Omental fat pad (tissue), 4 donors: ENCODE data around the gene EPHB2. TPM values are rescaled to one million over a fixed set of nuclear protein-coding genes. Genes with fewer than 3 reads are reported as not detected.

Experiments used
- ATAC-seq: fragments of 150-250 bp; one replicate; pipeline ENCODE4 v1.9.1; 2016; ENCODE audit warnings: mild to moderate bottlenecking, moderate library complexity; ENCODE audit not compliant: low FRiP score
- DNase-seq: peaks from one replicate; pipeline ENCODE4 v3.0.0-alpha.2; 2019; ENCODE audit warnings: low spot score
- total RNA-seq, 4 donors: library from RNA; depleted of rRNA; stranded (reverse); fragments of >200 nt; gene quantifications; one replicate each; pipeline ENCODE4 v1.1.0, GENCODE V29; 2016
- TF ChIP-seq, protein P1 (sequence below), 3 donors: fragments of 450-650 bp; IDR thresholded peaks; one replicate each; pipeline ENCODE4 v1.5.1; 2016 to 2017; ENCODE audit warnings: antibody characterized with exemption in 3 of 3, mild to moderate bottlenecking in 3 of 3, moderate library complexity in 2 of 3

Gene EPHB2
- total RNA-seq, 4 donors from 2014 or later, result 3.5 to 5.5 (median 4.7) TPM

DNA sequence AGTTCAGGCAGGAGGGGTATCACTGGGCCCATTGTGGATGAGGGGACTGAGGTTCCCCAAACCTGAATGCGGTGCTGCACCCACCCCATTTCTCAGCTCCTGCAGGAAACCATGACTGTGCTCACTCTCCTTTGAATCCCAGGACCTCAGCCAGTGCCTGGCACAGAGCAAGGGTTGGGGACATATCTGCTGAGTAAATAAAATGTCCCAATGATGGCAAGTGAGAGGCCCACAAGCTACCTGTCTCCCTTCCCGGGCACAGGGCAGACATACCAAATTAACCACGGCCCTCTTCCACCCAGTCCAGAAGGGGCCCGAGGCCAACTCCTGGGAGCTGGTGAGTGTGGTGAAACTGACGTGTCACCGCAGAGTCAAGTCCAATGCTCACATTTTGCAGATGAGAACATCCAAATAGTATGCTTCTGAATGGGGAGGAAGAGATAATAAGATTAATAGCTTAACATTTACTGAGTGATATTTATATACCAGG, 97.6 kb downstream of the EPHB2 start:
- TF ChIP-seq, protein P1, sequence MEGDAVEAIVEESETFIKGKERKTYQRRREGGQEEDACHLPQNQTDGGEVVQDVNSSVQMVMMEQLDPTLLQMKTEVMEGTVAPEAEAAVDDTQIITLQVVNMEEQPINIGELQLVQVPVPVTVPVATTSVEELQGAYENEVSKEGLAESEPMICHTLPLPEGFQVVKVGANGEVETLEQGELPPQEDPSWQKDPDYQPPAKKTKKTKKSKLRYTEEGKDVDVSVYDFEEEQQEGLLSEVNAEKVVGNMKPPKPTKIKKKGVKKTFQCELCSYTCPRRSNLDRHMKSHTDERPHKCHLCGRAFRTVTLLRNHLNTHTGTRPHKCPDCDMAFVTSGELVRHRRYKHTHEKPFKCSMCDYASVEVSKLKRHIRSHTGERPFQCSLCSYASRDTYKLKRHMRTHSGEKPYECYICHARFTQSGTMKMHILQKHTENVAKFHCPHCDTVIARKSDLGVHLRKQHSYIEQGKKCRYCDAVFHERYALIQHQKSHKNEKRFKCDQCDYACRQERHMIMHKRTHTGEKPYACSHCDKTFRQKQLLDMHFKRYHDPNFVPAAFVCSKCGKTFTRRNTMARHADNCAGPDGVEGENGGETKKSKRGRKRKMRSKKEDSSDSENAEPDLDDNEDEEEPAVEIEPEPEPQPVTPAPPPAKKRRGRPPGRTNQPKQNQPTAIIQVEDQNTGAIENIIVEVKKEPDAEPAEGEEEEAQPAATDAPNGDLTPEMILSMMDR (IDR thresholded peaks at IDR 0.05), result no peak
- ATAC-seq, result no peak

GRCh38 chr1:22808676-22809483, 98.2 kb downstream of the EPHB2 start:
- TF ChIP-seq, protein P1 (IDR thresholded peaks at IDR 0.05), result no peak
- DNase-seq (no peak), ATAC-seq (no peak)

More for the DNA sequence above, 97.6 kb downstream of the EPHB2 start:
- DNase-seq, result no peak

GRCh38 chr1:22809783-22810182, 99.1 kb downstream of the EPHB2 start:
- no peak for ATAC-seq
- TF ChIP-seq, protein P1 (IDR thresholded peaks at IDR 0.05), result no peak
- DNase-seq, result no peak

GRCh38 chr1:22810378-22810777, 99.7 kb downstream of the EPHB2 start:
- DNase-seq (no peak), ATAC-seq (no peak)
- TF ChIP-seq, protein P1 (IDR thresholded peaks at IDR 0.05), result no peak

DNA sequence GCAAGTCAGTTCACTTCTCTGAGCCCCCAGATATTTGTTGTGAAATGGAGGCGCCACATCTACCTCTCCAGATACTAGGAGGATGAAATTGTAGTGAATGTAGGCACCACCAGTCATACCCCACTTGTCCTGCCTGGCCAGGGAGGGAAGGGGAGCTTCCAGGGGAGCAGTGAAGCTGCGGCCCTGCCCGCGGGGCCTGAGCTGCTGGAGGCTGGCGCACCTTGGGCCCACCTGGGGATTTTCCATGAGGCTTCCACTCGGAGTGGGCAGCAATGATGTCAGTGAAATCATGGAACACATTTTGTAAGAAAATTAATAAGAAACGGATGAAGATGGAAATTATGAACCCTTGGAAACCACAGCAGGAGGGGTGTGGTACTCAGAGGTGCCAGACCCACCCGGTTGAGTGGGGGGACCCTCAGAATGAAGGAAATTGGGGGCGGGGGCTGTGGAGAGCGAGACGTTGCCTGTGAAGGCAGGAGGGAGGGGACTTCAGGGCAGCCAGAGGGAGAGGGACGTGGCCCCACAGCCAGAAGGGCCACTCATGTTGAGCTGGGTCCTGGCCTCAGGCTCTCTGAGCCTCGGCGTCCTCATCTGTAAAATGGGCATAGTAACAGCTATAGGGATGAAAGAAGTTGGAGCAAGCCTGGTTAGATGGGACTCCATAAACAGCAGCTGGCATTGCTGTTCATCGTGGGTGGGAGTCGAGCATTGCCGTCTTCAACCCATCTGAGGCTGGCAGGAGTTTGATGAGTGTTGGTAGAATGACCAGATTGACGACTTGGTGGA, 101.6 kb downstream of the EPHB2 start:
- DNase-seq, result no peak
- TF ChIP-seq, protein P1 (IDR thresholded peaks at IDR 0.05), result no peak

GRCh38 chr1:22812993-22813790, 102.6 kb downstream of the EPHB2 start:
- no peak for DNase-seq
- ATAC-seq, result no peak
- TF ChIP-seq, protein P1 (IDR thresholded peaks at IDR 0.05), result no peak

More for the DNA sequence above, 101.6 kb downstream of the EPHB2 start:
- no peak for ATAC-seq
